ENCODE measurements around the gene ZCWPW1.

ZCWPW1 gene

GRCh38 chr7:100472854-100473499 lies 44.5 kb upstream of the ZCWPW1 start:
- TF ChIP-seq ZNF8 (CRISPR knock-in tag; IDR thresholded peaks at IDR 0.05) (no peak), PATZ1 (CRISPR knock-in tag; IDR thresholded peaks at IDR 0.05; ENCODE audit: borderline replicate concordance) (no peak), POU6F1 (CRISPR knock-in tag; IDR thresholded peaks at IDR 0.05; ENCODE audit: borderline replicate concordance, low read depth) (no peak), SNAI2 (CRISPR knock-in tag; IDR thresholded peaks at IDR 0.05) (no peak), ARNTL (CRISPR knock-in tag; IDR thresholded peaks at IDR 0.05; ENCODE audit: borderline replicate concordance, low read depth) (no peak), CSDC2 (CRISPR knock-in tag; IDR thresholded peaks at IDR 0.05) (no peak)
- no peak for ATAC-seq

- TF ChIP-seq ZC3H10 (CRISPR knock-in tag; IDR thresholded peaks at IDR 0.05) (no peak), TOX (CRISPR knock-in tag; IDR thresholded peaks at IDR 0.05; ENCODE audit: borderline replicate concordance) (no peak), ISL1 (CRISPR knock-in tag; IDR thresholded peaks at IDR 0.05) (no peak), ZNF70 (CRISPR knock-in tag; IDR thresholded peaks at IDR 0.05) (no peak), ZNF8 (CRISPR knock-in tag; IDR thresholded peaks at IDR 0.05) (no peak), ZNF565 (CRISPR knock-in tag; conservative IDR thresholded peaks at IDR 0.05; ENCODE audit: low read depth) (no peak), SNAI2 (CRISPR knock-in tag; IDR thresholded peaks at IDR 0.05) (no peak), PPARA (CRISPR knock-in tag; IDR thresholded peaks at IDR 0.05; ENCODE audit: borderline replicate concordance) (no peak)
- ATAC-seq, result no peak
These were observed 43.8 kb upstream of the ZCWPW1 start for GRCh38 chr7:100472121-100472851.

- no peak for ATAC-seq
- TF ChIP-seq TOX (CRISPR knock-in tag; IDR thresholded peaks at IDR 0.05; ENCODE audit: borderline replicate concordance), result no peak
These were observed 42.5 kb upstream of the ZCWPW1 start for GRCh38 chr7:100471021-100471420.

- ATAC-seq, result peak; percentile 85
- TF ChIP-seq OSR1 (CRISPR knock-in tag; IDR thresholded peaks at IDR 0.05) (no peak), ZC3H10 (CRISPR knock-in tag; IDR thresholded peaks at IDR 0.05) (no peak), ZNF565 (CRISPR knock-in tag; conservative IDR thresholded peaks at IDR 0.05; ENCODE audit: low read depth) (no peak), ESRRG (CRISPR knock-in tag; IDR thresholded peaks at IDR 0.05) (no peak), ZNF8 (CRISPR knock-in tag; IDR thresholded peaks at IDR 0.05) (no peak), ARNTL (CRISPR knock-in tag; IDR thresholded peaks at IDR 0.05; ENCODE audit: borderline replicate concordance, low read depth) (no peak), CSRNP3 (CRISPR knock-in tag; IDR thresholded peaks at IDR 0.05) (no peak), SNAI2 (CRISPR knock-in tag; IDR thresholded peaks at IDR 0.05) (no peak), ZNF70 (CRISPR knock-in tag; IDR thresholded peaks at IDR 0.05) (no peak), CSDC2 (CRISPR knock-in tag; IDR thresholded peaks at IDR 0.05) (no peak), PATZ1 (CRISPR knock-in tag; IDR thresholded peaks at IDR 0.05; ENCODE audit: borderline replicate concordance) (no peak), TSHZ2 (CRISPR knock-in tag; IDR thresholded peaks at IDR 0.05) (no peak), ZFP3 (CRISPR knock-in tag; IDR thresholded peaks at IDR 0.05) (no peak), TCF4 (CRISPR knock-in tag; IDR thresholded peaks at IDR 0.05; ENCODE audit: borderline replicate concordance) (no peak)
These were observed 40.9 kb upstream of the ZCWPW1 start for GRCh38 chr7:100469227-100470044.
